OCI-LY3 (cell line): ENCODE measurements around the gene ESF1.

Source experiments
- H2AFZ ChIP-seq: fragments of 200-600, 300-600 bp; shearing (Covaris generic); 2 replicates; pipeline ENCODE4 v1.6.0; 2014; ENCODE audit warnings: antibody characterized with exemption, low read depth, low read length
- H3K27ac ChIP-seq: fragments of 200-600, 300-600 bp; sonication (generic); 2 replicates; pipeline ENCODE4 v1.5.1; 2014; ENCODE audit warnings: mild to moderate bottlenecking, low read length, moderate library complexity, mixed read lengths
- H3K27me3 ChIP-seq: fragments of 200-600, 300-600 bp; sonication (generic); 2 replicates; pipeline ENCODE4 v1.6.1; 2014; ENCODE audit warnings: low read depth, low read length, mixed read lengths
- H3K36me3 ChIP-seq: fragments of 200-600, 300-600 bp; sonication (generic); replicated peaks from 2 replicates; pipeline ENCODE3; 2014; ENCODE audit warnings: low read depth, low read length, mixed read lengths
- H3K4me1 ChIP-seq: fragments of 300-600, 200-600 bp; sonication (generic); 2 replicates; pipeline ENCODE4 v1.6.1; 2014; ENCODE audit warnings: low read length, mixed read lengths
- H3K4me2 ChIP-seq: fragments of 200-600, 300-600 bp; sonication (generic); 2 replicates; pipeline ENCODE4 v1.6.1; 2014; ENCODE audit warnings: low read length, mixed read lengths
- H3K4me3 ChIP-seq: fragments of 300-600, 200-600 bp; sonication (generic); 2 replicates; pipeline ENCODE4 v1.5.1; 2014; ENCODE audit warnings: antibody characterized with exemption, mild to moderate bottlenecking, low read length, moderate library complexity
- H3K79me2 ChIP-seq: fragments of 300-600, 200-600 bp; shearing (Covaris generic); 2 replicates; pipeline ENCODE4 v1.6.1; 2014; ENCODE audit warnings: mild to moderate bottlenecking, low read length, mixed read lengths
- H3K9ac ChIP-seq: fragments of 300-600, 200-600 bp; shearing (Covaris generic); 2 replicates; pipeline ENCODE4 v1.6.0; 2014; ENCODE audit warnings: mild to moderate bottlenecking, low read length, moderate library complexity
- H3K9me3 ChIP-seq: fragments of 200-600, 300-600 bp; shearing (Covaris generic); 2 replicates; pipeline ENCODE4 v1.6.1; 2014; ENCODE audit warnings: low read length, mixed read lengths; ENCODE audit not compliant: insufficient read depth
- H4K20me1 ChIP-seq: fragments of 200-600, 300-600 bp; sonication (generic); 2 replicates; pipeline ENCODE4 v1.6.1; 2016; ENCODE audit warnings: low read length, mixed read lengths; ENCODE audit not compliant: insufficient read depth
- CTCF ChIP-seq: fragments of 200-600, 300-600 bp; sonication (generic); IDR thresholded peaks from 2 replicates; pipeline ENCODE4 v1.5.1; 2014; ENCODE audit warnings: antibody characterized with exemption, low read length, low read depth
- EZH2phosphoT487 ChIP-seq: fragments of 200-600 bp; shearing (Covaris generic); IDR thresholded peaks from 2 replicates; pipeline ENCODE4 v1.6.1; 2018; ENCODE audit warnings: antibody characterized with exemption, mixed run types, low read depth

ESF1 gene

GRCh38 chr20:13678944-13679343, 105.8 kb downstream of the ESF1 start:
- TF ChIP-seq CTCF (no peak), EZH2phosphoT487 (no peak)
- Histone ChIP-seq H3K4me2 (no peak overlapping the region), H3K27ac (no peak overlapping the region), H3K4me3 (no peak overlapping the region), H3K9me3 (no peaks in the 10 kb centered on the region), H2AFZ (no peak overlapping the region), H3K79me2 (no peaks in the 10 kb centered on the region), H3K27me3 (peaks cover 8% of the 10 kb centered on the region; the same call in 1 of the 2 replicates), H3K9ac (no peak overlapping the region), H3K36me3 (no peaks in the 10 kb centered on the region), H4K20me1 (no peaks in the 10 kb centered on the region), H3K4me1 (peaks cover 23% of the 10 kb centered on the region)

GRCh38 chr20:13677241-13677640, 107.5 kb downstream of the ESF1 start:
- TF ChIP-seq CTCF, result no peak
- no peak for TF ChIP-seq EZH2phosphoT487
- H4K20me1 ChIP-seq, result no peaks in the 10 kb centered on the region
- no peak overlapping the region for H2AFZ ChIP-seq
- H3K79me2 ChIP-seq, result no peaks in the 10 kb centered on the region
- no peaks in the 10 kb centered on the region for H3K36me3 ChIP-seq
- peaks cover 16% of the 10 kb centered on the region for H3K4me1 ChIP-seq
- no peak overlapping the region for H3K4me2 ChIP-seq
- no peak overlapping the region for H3K9ac ChIP-seq
- H3K9me3 ChIP-seq, result no peaks in the 10 kb centered on the region
- no peaks in the 10 kb centered on the region for H3K27me3 ChIP-seq
- H3K27ac ChIP-seq, result no peak overlapping the region
- H3K4me3 ChIP-seq, result no peak overlapping the region

- Histone ChIP-seq H3K9ac (no peak overlapping the region), H3K4me1 (peaks cover 12% of the 10 kb centered on the region), H3K36me3 (no peaks in the 10 kb centered on the region), H2AFZ (no peak overlapping the region), H4K20me1 (no peaks in the 10 kb centered on the region), H3K4me2 (no peak overlapping the region), H3K79me2 (no peaks in the 10 kb centered on the region), H3K9me3 (no peaks in the 10 kb centered on the region), H3K27ac (no peak overlapping the region), H3K27me3 (no peaks in the 10 kb centered on the region), H3K4me3 (no peak overlapping the region)
- TF ChIP-seq CTCF (no peak), EZH2phosphoT487 (no peak)
Observed at GRCh38 chr20:13676682-13677081, 108.0 kb downstream of the ESF1 start.

GRCh38 chr20:13672690-13673089, 112.0 kb downstream of the ESF1 start:
- Histone ChIP-seq H3K9ac (no peak overlapping the region), H3K4me1 (peaks cover 14% of the 10 kb centered on the region), H3K79me2 (no peaks in the 10 kb centered on the region), H3K27ac (no peak overlapping the region), H3K4me2 (no peak overlapping the region), H3K27me3 (peaks cover 8% of the 10 kb centered on the region), H2AFZ (no peak overlapping the region), H3K9me3 (no peaks in the 10 kb centered on the region), H3K4me3 (no peak overlapping the region), H3K36me3 (no peaks in the 10 kb centered on the region), H4K20me1 (no peaks in the 10 kb centered on the region)
- TF ChIP-seq CTCF (no peak), EZH2phosphoT487 (no peak)
